ENCODE measurements around the gene TEX29. TPM values are rescaled to one million over a fixed set of nuclear protein-coding genes. Genes with fewer than 3 reads are reported as not detected.

Gene TEX29
- total RNA-seq, 1 experiment from 2014 or later, result 0.33 TPM

DNA sequence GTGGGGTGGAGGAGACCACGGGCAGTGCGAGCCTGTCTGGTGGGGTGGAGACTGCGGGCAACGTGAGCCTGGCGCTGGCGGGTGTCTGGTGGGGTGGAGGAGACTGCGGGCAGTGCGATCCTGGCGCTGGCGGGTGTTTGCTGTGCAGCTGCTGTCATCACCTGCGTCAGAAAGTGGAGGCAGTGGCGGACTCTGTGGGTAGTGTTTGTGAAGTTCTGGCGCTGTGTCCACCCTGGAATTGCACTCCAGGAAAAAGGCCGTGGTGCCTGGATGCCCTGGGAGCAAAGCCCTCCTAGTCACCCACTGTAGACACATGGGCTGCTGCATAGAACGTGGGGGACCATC, 6.2 kb downstream of the TEX29 start:
- Histone ChIP-seq H3K27me3 (ENCODE audit: insufficient read depth, low read length) (no peaks in the 10 kb centered on the region), H4K5ac (ENCODE audit: insufficient read length, low read depth, low read length) (no peak overlapping the region), H2BK15ac (ENCODE audit: low read depth, low read length) (no peak overlapping the region), H2AFZ (ENCODE audit: low read length) (no peak overlapping the region), H3K18ac (ENCODE audit: insufficient read length, low read depth, low read length) (no peak overlapping the region), H3K79me1 (ENCODE audit: insufficient read depth, low read depth, low read length, poor library complexity, severe bottlenecking) (no peaks in the 10 kb centered on the region), H2BK5ac (ENCODE audit: insufficient read length, low read length) (no peak overlapping the region), H3K14ac (ENCODE audit: insufficient read depth, low read length) (no peak overlapping the region; the same call in 1 of the 2 replicates), H3K56ac (ENCODE audit: insufficient read length, low read depth, low read length) (no peak overlapping the region), H3T11ph (ENCODE audit: low read length) (no peak overlapping the region), H2BK120ac (ENCODE audit: low read depth, low read length, poor library complexity, severe bottlenecking) (no peak overlapping the region), H4K20me1 (ENCODE audit: control insufficient read depth, insufficient read depth, insufficient read length) (no peaks in the 10 kb centered on the region), H3K9me3 (ENCODE audit: control insufficient read depth, low read depth, low read length) (no peaks in the 10 kb centered on the region), H2BK20ac (ENCODE audit: low read depth, low read length, poor library complexity, severe bottlenecking) (no peak overlapping the region), H3K4me1 (ENCODE audit: insufficient read depth, low read length) (no peaks in the 10 kb centered on the region), H4K91ac (ENCODE audit: insufficient read length, low read depth, low read length) (no peak overlapping the region), H3K23me2 (ENCODE audit: insufficient read length, low read depth, low read length, poor library complexity, severe bottlenecking) (no peaks in the 10 kb centered on the region), H3K79me2 (ENCODE audit: insufficient read depth, low read length) (no peaks in the 10 kb centered on the region), H3K9ac (ENCODE audit: extremely low read depth, insufficient read length, low read length) (no peak overlapping the region), H4K8ac (replicated peaks; ENCODE audit: insufficient read length, low read depth, low read length) (no peak overlapping the region), H2BK12ac (ENCODE audit: insufficient read length, low read depth, low read length) (no peak overlapping the region), H3K23ac (ENCODE audit: insufficient read length, low read depth, low read length) (no peak overlapping the region), H3K4ac (ENCODE audit: low read depth, low read length) (no peak overlapping the region), H2AK5ac (ENCODE audit: insufficient read length, low read length) (no peak overlapping the region), H3K4me2 (ENCODE audit: insufficient read depth, insufficient read length, low read length) (no peak overlapping the region), H3K27ac (ENCODE audit: insufficient read length, low read depth, low read length) (no peak overlapping the region)
- Mint-ChIP-seq H3K4me3 (no peak overlapping the region), H3K27ac (no peak overlapping the region), H3K27me3 (ENCODE audit: low read depth) (peaks cover 4% of the 10 kb centered on the region), H3K36me3 (ENCODE audit: insufficient read depth in 1 of 3, low read depth in 3 of 3) (no peaks in the 10 kb centered on the region), H3K9me3 (no peaks in the 10 kb centered on the region; a peak in 1 of 5 replicates), H3K4me1 (peaks cover 5 to 7% of the 10 kb centered on the region in 2 experiments; a peak in 2 of 4 replicates)
- TF ChIP-seq, protein P1, sequence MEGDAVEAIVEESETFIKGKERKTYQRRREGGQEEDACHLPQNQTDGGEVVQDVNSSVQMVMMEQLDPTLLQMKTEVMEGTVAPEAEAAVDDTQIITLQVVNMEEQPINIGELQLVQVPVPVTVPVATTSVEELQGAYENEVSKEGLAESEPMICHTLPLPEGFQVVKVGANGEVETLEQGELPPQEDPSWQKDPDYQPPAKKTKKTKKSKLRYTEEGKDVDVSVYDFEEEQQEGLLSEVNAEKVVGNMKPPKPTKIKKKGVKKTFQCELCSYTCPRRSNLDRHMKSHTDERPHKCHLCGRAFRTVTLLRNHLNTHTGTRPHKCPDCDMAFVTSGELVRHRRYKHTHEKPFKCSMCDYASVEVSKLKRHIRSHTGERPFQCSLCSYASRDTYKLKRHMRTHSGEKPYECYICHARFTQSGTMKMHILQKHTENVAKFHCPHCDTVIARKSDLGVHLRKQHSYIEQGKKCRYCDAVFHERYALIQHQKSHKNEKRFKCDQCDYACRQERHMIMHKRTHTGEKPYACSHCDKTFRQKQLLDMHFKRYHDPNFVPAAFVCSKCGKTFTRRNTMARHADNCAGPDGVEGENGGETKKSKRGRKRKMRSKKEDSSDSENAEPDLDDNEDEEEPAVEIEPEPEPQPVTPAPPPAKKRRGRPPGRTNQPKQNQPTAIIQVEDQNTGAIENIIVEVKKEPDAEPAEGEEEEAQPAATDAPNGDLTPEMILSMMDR (conservative IDR thresholded peaks at IDR 0.05), result no peak
- DNase-seq, result peak; percentile 24
- WGBS (ENCODE audit: extremely low coverage, insufficient read length, low lambda C conversion rate), result no CpG with 5 or more reads among the region's 15 CpGs
